T-helper 1 cell treated with Interleukin-12 subunit alpha and Interleukin-12 subunit beta and Interleukin-4 antibody, amounts not matched to agents 30 μg/mL and 1 μg/mL, for 36 hours (primary cell): ENCODE data around the gene BTG2.

Experiments
- H3K27ac Mint-ChIP-seq: one replicate; pipeline ENCODE4 v1.8.0; 2021; ENCODE audit warnings: mild to moderate bottlenecking, mixed read lengths
- H3K27me3 Mint-ChIP-seq: one replicate; pipeline ENCODE4 v1.8.0; 2021; ENCODE audit warnings: low read depth, mixed read lengths
- H3K36me3 Mint-ChIP-seq: one replicate; pipeline ENCODE4 v1.8.0; 2021; ENCODE audit warnings: low read depth, mixed read lengths
- H3K4me1 Mint-ChIP-seq: one replicate; pipeline ENCODE4 v1.8.0; 2021; ENCODE audit warnings: low read depth, mixed read lengths
- H3K4me3 Mint-ChIP-seq: one replicate; pipeline ENCODE4 v1.8.0; 2021; ENCODE audit warnings: mild to moderate bottlenecking, moderate library complexity, mixed read lengths
- H3K9me3 Mint-ChIP-seq: one replicate; pipeline ENCODE4 v1.8.0; 2021; ENCODE audit warnings: mixed read lengths

The BTG2 gene

DNA sequence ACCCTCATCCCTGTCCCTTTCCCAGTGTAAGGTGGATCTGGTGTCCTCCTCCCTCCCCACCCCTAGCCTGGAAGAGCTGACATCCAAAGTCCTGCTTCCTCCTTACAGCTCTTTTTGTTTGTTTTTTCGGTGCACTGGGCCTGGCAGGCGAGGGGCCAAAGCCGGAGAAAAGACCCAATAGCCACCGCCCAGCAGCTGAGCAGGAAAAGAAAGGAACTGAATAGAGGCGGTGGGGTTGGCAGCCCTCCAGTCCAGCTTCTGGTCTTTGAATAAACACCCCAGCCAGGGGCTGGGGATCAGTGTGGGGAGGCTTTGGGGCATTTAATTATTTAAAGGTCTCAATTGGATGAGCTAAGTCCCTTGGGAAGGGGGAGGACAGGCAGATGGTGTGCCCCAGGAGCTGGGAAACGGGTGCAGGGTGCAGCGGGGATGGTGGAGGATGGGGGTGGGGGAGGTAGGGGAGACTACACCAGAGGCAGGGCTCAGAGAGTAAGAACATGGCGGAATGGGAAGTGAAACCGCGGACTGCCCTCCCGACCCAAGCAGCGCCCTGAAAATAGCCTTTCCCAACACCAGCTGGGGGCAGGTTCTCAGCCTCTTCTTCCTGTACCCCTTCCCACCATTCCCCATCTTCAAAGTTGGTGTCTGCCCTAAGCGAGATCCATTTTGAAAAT is 20.2 kb downstream of the BTG2 start:
- Mint-ChIP-seq H3K27ac (peak overlapping the region; percentile 99), H3K4me3 (peak overlapping the region; percentile 72), H3K9me3 (no peaks in the 10 kb centered on the region), H3K36me3 (no peaks in the 10 kb centered on the region), H3K4me1 (peaks cover 75% of the 10 kb centered on the region), H3K27me3 (no peaks in the 10 kb centered on the region)

DNA sequence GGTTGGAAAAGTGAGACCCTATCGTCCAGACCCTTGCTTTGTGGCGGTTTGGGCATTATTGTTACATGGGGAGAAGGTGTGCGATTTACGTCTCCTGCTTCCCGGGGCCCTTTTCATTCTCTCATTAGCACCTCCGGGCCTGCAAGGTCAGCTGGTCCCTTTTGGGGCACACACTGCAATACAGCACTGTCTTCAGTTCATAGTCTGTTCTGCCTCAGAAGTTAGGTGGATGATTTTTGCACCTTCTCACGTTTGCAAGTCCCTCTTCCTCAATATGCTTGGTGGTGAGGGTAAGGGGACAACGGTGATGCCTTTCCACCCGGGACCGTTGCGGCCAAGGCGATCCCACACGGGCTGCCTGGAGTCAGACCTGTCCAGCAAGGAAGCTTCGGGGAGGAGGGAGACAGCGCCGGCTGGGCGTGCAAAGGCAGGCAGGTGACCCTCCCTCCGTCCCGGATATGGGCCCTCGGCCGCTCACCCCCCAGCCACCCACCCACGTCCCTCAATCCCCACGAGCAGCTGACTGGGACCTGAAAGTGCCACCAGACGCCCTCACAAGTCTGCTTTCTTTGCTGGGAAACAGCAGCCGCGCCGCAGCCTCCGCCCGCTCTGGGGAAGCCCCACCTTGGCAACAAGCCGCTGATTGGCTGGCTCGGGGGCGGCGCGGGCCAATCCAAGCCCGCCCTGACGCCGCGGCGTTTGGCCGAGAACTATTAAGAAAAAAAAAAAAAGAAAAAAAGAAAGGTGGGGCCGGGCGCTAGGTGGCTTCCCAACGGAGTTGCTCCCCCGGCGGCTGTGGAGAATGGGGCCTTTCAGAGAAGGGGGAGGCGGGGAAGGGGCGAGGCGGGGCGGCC is 21.7 kb downstream of the BTG2 start:
- Mint-ChIP-seq H3K4me3 (peak overlapping the region; percentile 87), H3K27ac (peak overlapping the region; percentile 99), H3K36me3 (no peaks in the 10 kb centered on the region), H3K9me3 (no peaks in the 10 kb centered on the region), H3K27me3 (no peaks in the 10 kb centered on the region), H3K4me1 (peaks cover 60% of the 10 kb centered on the region)

DNA sequence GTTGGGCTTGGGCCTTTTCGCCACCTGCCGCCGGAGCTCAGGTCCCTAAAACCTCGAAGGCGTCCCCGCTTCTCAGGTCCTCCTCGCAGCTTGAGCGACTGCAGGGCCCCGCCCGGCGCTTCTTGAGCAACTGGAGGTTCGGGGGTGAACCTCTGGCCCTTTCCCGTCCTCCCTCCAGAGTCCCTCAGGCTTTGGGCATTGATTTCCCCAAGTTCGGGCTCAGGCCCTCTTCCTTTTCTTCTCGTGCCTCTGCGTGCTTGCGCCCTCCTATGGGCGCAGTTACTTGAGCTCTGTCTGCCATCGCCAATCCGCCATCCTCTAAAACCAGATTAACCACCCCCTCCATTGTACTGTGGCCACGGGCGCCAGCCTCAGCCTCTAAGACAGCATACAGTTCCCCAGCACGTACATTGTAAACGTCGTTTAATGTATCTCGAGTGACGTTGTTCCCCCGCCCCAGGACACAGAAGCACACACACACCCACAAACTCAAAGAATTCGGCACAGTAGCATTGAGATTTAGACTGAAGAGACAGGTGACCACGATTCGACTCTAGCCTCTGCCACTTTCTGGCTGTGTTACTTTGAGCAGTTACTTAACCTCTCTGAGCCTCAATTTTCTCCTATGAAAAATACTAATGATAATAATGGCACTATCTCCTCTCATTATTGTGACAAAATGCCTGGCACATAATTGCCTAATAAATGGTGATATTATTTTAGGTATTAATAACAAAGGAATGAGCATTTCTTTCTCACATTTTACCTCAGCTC is 22.6 kb downstream of the BTG2 start:
- H3K9me3 Mint-ChIP-seq, result no peaks in the 10 kb centered on the region
- peak overlapping the region; percentile 87 for H3K4me3 Mint-ChIP-seq
- H3K27me3 Mint-ChIP-seq, result no peaks in the 10 kb centered on the region
- H3K4me1 Mint-ChIP-seq, result peaks cover 52% of the 10 kb centered on the region
- no peaks in the 10 kb centered on the region for H3K36me3 Mint-ChIP-seq
- peak overlapping the region; percentile 99 for H3K27ac Mint-ChIP-seq

DNA sequence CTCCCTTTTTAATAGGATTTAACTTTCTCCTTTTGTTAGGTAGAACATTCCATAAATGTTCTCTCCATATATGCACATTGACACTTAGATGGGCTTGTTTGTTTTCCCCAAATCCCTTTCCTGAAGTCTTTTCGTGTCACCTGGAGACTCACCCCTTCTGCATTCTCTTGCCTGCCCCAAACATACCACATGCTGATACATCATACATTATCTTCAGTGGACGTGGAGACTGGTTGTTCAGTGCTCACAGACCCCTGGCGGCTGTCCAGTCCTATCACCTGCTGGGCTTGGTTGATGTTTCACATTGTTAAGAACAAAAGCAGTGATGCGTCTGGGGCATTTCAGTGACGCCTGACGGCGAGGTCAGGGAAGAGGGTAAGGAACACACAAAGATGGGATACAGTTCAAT is 23.4 kb downstream of the BTG2 start:
- H3K27ac Mint-ChIP-seq, result peak overlapping the region; percentile 99
- peaks cover 43% of the 10 kb centered on the region for H3K4me1 Mint-ChIP-seq
- H3K36me3 Mint-ChIP-seq, result no peaks in the 10 kb centered on the region
- H3K4me3 Mint-ChIP-seq, result no peak overlapping the region
- H3K9me3 Mint-ChIP-seq, result no peaks in the 10 kb centered on the region
- H3K27me3 Mint-ChIP-seq, result no peaks in the 10 kb centered on the region

DNA sequence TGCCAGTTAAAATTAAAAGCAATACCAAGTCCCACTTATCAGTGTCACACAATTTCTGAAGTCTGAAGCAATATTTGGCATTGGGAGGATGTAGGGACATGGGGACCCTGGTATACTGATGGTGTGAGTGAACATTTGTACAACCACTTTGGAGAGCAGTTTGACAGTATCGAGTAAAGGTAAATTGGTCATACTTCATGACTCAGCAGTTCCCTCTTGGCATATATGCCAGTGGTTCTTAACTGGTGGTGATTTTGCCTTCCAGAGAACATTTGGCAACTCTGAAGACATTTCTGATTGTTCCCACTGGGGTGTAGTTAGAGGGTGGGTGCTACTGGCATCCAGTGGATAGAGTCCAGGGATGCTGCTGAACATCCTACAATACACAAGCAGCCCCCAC is 25.9 kb downstream of the BTG2 start:
- H3K27ac Mint-ChIP-seq, result no peak overlapping the region
- no peaks in the 10 kb centered on the region for H3K36me3 Mint-ChIP-seq
- H3K9me3 Mint-ChIP-seq, result no peaks in the 10 kb centered on the region
- H3K4me3 Mint-ChIP-seq, result no peak overlapping the region
- H3K4me1 Mint-ChIP-seq, result peaks cover 29% of the 10 kb centered on the region
- H3K27me3 Mint-ChIP-seq, result no peaks in the 10 kb centered on the region

DNA sequence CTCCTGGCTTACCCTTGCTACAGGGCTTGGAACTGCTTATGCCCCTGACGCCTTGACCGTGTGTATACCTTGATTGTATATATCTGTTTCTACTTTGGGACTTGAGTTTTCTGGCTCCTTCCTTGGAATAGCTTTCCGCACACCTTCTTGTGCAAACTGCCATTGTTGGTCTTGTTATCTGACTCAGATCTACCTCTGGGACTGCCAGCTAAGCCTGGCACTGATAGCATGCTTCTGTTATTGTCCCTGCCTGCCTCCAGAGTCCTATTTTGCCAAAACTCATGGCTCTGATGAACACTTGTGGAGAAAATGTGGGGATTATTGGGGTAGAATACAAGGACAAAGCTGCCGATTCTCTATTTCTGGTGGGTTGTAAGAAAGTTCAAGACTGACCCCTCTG is 30.2 kb downstream of the BTG2 start:
- peaks cover 23% of the 10 kb centered on the region for H3K4me1 Mint-ChIP-seq
- no peaks in the 10 kb centered on the region for H3K9me3 Mint-ChIP-seq
- peak overlapping the region; percentile 26 for H3K27ac Mint-ChIP-seq
- H3K36me3 Mint-ChIP-seq, result no peaks in the 10 kb centered on the region
- H3K4me3 Mint-ChIP-seq, result no peak overlapping the region
- H3K27me3 Mint-ChIP-seq, result peaks cover 8% of the 10 kb centered on the region

DNA sequence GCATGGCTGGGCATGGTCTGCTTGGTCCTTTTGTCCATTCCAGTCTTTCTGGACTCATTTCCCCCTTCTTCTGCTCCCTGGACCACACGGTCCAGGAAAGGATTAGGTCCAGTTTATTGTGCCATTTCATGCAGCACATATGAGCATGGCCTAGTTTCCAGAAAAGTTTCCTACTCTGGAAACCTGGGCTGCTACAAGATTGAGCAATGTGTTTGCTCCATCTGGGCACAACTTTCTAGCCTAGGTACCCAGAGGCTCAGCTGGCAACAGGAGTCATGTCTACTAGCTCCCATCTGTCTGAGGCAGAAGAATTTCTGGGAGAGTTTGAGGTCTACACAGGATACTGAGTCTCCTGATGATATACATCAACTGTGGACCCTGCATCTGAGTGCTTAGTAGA is 30.8 kb downstream of the BTG2 start:
- H3K9me3 Mint-ChIP-seq, result no peaks in the 10 kb centered on the region
- H3K4me1 Mint-ChIP-seq, result peaks cover 23% of the 10 kb centered on the region
- H3K27ac Mint-ChIP-seq, result no peak overlapping the region
- no peaks in the 10 kb centered on the region for H3K36me3 Mint-ChIP-seq
- peaks cover 14% of the 10 kb centered on the region for H3K27me3 Mint-ChIP-seq
- no peak overlapping the region for H3K4me3 Mint-ChIP-seq

GRCh38 chr1:203338335-203339036 is 33.2 kb downstream of the BTG2 start:
- H3K36me3 Mint-ChIP-seq, result no peaks in the 10 kb centered on the region
- peak overlapping the region; percentile 52 for H3K27ac Mint-ChIP-seq
- no peak overlapping the region for H3K4me3 Mint-ChIP-seq
- no peaks in the 10 kb centered on the region for H3K9me3 Mint-ChIP-seq
- H3K27me3 Mint-ChIP-seq, result peaks cover 38% of the 10 kb centered on the region
- H3K4me1 Mint-ChIP-seq, result peaks cover 24% of the 10 kb centered on the region

- peaks cover 49% of the 10 kb centered on the region for H3K27me3 Mint-ChIP-seq
- H3K36me3 Mint-ChIP-seq, result no peaks in the 10 kb centered on the region
- H3K4me3 Mint-ChIP-seq, result no peak overlapping the region
- H3K4me1 Mint-ChIP-seq, result peaks cover 24% of the 10 kb centered on the region
- H3K27ac Mint-ChIP-seq, result no peak overlapping the region
- no peaks in the 10 kb centered on the region for H3K9me3 Mint-ChIP-seq
These were observed 34.9 kb downstream of the BTG2 start for GRCh38 chr1:203340112-203340790.

DNA sequence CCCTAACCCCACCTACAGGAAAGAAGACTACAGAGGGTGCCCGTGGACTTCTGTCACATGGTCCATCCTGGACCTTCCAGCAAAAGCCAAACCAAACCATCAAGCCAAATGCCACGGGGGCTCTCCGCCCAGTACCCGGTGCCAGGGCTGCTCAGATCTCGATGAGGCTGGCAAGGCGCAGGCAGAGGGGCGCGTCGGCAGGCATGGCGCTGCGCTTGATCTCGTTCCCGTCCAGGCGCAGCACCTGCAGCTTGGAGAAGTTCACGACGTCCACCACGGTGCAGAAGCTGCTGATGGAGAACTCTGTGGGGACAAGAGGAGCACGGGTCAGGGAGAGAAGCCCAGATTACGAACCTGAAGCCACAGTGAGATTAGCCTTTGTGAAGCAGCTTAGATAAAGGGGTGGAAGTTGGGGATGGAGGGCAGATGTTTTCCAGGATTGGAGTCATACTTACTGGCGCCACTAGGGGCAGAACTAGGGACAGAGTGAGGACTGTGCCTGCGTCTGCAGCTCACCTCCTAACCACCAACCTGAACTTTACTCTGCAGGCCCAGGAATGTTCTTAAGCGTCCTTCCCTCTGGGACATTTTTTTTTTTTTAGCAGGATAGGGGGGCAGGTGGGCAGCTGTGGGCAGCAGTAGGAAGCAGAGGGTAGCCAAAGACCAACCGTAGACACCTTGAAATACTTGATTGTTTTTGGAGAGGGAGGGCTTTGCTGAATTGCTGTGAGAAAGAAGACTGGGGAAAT is 37.0 kb downstream of the BTG2 start:
- Mint-ChIP-seq H3K4me3 (peak overlapping the region; percentile 22), H3K27me3 (peaks cover 54% of the 10 kb centered on the region), H3K36me3 (no peaks in the 10 kb centered on the region), H3K4me1 (peaks cover 13% of the 10 kb centered on the region), H3K27ac (no peak overlapping the region), H3K9me3 (no peaks in the 10 kb centered on the region)

- Mint-ChIP-seq H3K4me1 (peaks cover 9% of the 10 kb centered on the region), H3K9me3 (no peaks in the 10 kb centered on the region), H3K4me3 (no peak overlapping the region), H3K27me3 (peaks cover 54% of the 10 kb centered on the region), H3K27ac (no peak overlapping the region), H3K36me3 (no peaks in the 10 kb centered on the region)
These were observed 38.8 kb downstream of the BTG2 start for GRCh38 chr1:203343956-203344754.

DNA sequence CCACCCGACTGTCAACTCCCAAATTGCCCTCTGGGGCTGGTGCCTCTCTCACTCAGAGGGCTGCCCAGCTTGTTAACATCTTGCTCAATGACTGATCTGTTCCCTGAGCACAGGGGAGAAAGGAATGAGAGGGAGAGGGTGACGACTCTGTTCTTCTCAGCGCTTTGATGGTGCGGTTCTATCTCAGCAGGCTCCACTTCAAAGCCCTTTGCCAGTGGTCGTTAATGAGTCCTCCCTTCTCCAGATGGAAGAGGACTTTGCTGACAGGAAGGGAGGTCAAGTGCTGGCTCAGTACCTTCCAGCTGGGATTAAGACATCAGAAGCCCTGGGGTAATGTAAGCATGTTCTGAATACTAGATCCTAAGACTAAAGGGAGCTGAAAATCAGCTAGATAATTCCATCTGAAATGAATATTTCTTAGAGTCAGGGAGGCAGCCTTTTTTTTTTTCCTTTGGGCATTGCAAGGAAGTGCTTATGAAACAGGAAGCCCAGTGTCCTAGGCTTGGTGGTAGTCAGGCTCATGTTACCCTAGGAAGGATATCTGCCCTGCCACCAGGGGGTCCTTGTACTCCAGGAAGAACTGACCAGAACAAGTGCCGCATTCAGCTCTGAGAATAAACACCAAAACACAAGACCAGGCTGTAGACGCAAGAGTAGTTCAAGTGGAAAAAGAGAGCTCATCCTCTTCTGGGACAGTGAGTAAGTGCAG is 40.9 kb downstream of the BTG2 start:
- Mint-ChIP-seq H3K4me1 (peaks cover 3% of the 10 kb centered on the region), H3K36me3 (no peaks in the 10 kb centered on the region), H3K27ac (no peak overlapping the region), H3K4me3 (no peak overlapping the region), H3K27me3 (peaks cover 46% of the 10 kb centered on the region), H3K9me3 (no peaks in the 10 kb centered on the region)
